ENCODE results near the gene ZDHHC14.
"Not testable (repeated sequence)": the region's sequence is repeated elsewhere in the genome, so short reads cannot be mapped to it uniquely, and the experiment has no call there.

- not testable (repeated sequence) for TF ChIP-seq CTCF, POLR2A (IDR thresholded peaks at IDR 0.05)
Measured at GRCh38 chr6:157578527-157578926, 197.5 kb downstream of the ZDHHC14 start.

All from Peyer's patch (tissue), 4 donors.